ENCODE data around the gene KNSTRN. TPM values are rescaled to one million over a fixed set of nuclear protein-coding genes. Genes with fewer than 3 reads are reported as not detected.

The KNSTRN gene
- total RNA-seq, 1 experiment from 2014 or later, result 72.2 TPM

DNA sequence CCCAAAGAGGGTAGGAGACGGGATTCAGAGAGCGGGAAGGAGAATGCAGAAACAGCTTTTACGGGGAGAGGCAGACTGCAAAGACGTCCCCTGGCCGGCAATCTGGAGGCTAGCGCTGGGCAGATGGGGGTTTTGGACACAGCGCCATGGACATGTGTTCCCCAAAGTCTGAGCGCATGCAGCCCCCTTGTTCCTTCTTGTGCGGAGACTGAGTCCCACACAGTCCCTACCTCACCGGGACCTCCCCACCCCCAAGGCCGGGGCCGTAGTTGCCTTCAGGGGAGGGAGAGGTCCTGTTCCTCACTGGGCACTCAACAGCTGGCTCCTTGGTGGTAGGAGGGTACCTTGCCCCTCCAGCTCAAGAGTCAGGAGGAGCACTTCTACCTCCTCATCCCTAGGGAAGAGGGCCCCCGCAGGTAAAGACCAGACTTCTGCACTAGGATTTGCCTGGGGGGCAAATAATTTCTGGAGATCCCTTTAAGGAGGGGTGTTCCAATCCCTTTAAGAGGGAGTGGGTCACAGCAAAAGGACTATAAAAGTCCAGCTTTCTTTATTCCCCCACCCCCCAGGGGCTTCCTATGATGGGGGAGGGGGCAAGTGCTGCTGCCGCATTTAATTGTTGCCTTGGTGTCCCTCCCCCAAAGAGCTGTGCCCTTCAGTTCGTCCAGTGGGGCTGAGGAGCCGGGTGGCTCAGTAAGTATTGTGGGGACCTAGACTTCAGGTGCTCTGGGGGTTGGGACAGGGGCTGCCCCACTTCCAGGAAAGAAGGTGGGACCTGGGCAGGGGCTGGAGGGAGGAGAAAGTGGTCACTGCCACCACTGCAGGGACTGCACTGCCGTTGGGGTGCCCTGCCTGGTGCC lies 54.6 kb downstream of the KNSTRN start:
- Histone ChIP-seq H3K4me3 (ENCODE audit: insufficient read depth, low read depth, low read length) (peak overlapping the region; percentile 66), H3K27me3 (ENCODE audit: control insufficient read depth, insufficient read depth, low read length) (peaks cover 29% of the 10 kb centered on the region), H3K36me3 (replicated peaks; ENCODE audit: control insufficient read depth, insufficient read depth, low read length) (no peaks in the 10 kb centered on the region)
- peak; percentile 80 for DNase-seq

DNA sequence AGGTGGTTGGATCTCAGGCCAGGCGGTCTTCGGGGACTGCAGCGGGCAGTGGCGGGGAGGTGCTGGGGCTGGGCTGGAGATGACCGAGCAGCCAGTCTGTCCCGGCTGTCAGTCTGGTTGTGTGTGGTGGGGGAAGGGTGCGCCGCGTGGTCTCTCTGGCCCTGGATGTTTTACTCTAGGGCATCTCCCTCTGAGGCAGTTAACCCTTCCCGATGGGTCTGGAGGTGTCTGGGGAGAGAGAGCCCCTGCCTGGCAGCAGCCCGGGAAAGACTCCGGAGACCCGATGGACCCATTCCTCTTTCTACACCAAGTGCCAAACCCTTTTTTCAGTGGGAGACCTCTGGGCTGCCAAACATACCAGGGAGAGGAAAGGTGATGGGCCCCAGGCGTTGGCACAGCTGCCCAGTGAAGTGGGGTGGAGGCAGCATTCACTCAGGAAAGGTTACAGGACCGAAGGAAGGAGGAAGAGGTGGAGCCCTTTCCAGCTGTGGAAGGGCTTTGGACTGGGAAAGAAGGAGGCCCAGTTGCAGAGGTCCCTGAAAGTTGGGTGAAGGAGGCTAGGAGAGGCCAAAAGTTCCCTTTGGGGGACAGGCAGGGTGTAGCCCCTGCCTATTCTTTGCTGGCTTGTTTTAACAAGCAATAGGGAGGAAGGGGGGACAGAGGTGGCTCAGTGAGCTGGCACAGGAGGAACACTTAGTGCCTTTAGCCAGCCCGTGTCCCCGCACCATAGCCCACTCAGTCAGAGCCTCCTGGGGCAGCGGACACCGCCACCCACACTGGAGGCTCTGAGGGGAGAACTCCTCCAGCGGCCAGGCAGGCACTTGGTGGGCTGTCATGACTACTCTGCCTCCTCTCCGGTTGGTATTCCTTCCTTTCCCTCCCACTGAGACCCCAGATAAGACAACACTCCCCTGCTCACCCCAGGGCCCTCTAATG lies 55.5 kb downstream of the KNSTRN start:
- no peaks in the 10 kb centered on the region for H3K36me3 ChIP-seq (replicated peaks; ENCODE audit: control insufficient read depth, insufficient read depth, low read length)
- peaks cover 27% of the 10 kb centered on the region for H3K27me3 ChIP-seq (ENCODE audit: control insufficient read depth, insufficient read depth, low read length)
- DNase-seq, result peak; percentile 72
- peak overlapping the region; percentile 76 for H3K4me3 ChIP-seq (ENCODE audit: insufficient read depth, low read depth, low read length)

DNA sequence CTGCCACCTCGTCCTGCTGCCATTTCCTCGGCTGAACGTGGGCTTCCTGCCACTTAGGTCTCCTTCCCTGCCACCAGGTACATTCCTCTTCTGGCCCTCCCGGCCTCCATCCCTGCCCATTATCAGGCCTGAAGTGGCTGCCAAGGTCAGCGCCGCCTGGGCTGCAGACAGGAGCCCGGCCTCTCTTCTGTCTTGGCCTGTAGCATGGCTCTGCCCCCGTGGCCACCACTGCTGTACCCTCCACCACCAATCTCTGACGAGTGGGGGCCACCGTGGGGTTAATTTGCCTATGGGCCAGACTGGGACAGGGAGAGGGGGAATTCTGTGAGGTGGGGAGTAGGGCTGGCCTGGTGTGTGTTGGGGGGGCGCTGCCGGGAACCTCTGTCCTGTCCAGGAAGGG lies 56.2 kb downstream of the KNSTRN start:
- Histone ChIP-seq H3K4me3 (ENCODE audit: insufficient read depth, low read depth, low read length) (peak overlapping the region; percentile 76), H3K27me3 (ENCODE audit: control insufficient read depth, insufficient read depth, low read length) (peaks cover 22% of the 10 kb centered on the region), H3K36me3 (replicated peaks; ENCODE audit: control insufficient read depth, insufficient read depth, low read length) (no peaks in the 10 kb centered on the region)
- DNase-seq, result no peak

DNA sequence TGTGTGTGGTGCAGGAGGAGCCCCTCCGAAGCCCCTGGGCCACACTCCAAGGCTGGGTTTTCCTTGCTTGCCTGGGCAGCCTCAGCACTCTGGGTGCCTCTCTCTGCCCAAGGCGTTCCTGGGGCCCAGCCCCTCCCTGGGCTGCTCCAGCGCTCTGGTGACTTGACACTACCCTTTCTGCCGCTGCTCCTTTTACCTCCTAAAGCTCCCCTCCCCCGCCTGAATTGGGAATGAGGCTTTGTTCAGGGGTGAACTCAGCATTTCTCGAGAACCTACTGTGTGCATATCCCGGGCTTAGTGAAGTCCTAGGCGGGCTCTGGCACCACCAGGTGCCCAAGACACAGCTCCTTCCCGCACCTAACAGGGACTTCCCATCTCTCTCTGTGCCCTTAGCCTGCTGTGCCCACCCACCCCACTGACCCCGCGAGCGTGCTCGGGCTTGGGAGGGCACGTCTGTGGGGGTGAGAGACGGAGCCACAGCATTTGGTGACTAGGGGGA lies 57.0 kb downstream of the KNSTRN start:
- Histone ChIP-seq H3K4me3 (ENCODE audit: insufficient read depth, low read depth, low read length) (peak overlapping the region; percentile 76), H3K27me3 (ENCODE audit: control insufficient read depth, insufficient read depth, low read length) (peaks cover 18% of the 10 kb centered on the region), H3K36me3 (replicated peaks; ENCODE audit: control insufficient read depth, insufficient read depth, low read length) (no peaks in the 10 kb centered on the region)
- peak; percentile 90 for DNase-seq

DNA sequence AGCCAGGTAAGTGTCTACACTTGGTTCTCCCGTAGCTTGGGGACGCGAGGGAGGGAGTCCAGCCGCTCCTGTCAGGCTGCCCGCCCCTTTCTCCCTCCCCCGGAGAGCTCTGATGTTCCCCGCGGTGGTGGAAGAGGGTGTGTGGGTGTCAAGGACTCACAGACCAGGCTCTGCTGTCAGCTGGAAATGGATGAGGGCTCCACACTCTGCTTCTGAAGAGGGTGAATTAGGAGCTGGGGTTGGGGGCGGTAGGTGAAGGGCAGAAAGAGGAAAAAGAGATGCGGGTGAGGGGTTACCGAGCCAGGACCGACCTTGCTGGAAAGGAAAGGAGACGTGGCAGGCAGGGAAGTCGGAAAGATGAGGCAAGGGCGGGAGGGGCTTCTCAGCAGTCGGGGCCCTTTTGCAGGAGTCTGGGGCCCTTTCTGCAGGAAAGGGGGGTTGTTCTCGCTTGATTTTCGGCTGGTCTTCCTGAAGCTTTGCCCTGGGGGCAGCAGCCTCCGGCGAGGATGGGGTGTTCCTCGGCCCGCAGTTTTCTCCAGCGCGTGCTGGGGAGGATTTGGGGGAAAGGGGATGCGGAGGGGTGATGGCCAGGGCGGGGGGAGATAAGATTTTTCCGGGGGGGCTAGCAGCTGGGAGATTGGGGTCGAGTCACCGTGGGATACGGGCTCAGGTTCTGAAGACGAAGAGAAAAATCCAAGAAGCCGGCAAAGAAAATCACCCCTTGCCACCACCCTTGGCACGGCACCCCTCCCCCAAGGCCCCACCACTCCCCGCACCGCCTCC lies 57.6 kb downstream of the KNSTRN start:
- H3K4me3 ChIP-seq (ENCODE audit: insufficient read depth, low read depth, low read length), result peak overlapping the region; percentile 76
- peaks cover 12% of the 10 kb centered on the region for H3K27me3 ChIP-seq (ENCODE audit: control insufficient read depth, insufficient read depth, low read length)
- H3K36me3 ChIP-seq (replicated peaks; ENCODE audit: control insufficient read depth, insufficient read depth, low read length), result no peaks in the 10 kb centered on the region
- DNase-seq, result peak; percentile 83

DNA sequence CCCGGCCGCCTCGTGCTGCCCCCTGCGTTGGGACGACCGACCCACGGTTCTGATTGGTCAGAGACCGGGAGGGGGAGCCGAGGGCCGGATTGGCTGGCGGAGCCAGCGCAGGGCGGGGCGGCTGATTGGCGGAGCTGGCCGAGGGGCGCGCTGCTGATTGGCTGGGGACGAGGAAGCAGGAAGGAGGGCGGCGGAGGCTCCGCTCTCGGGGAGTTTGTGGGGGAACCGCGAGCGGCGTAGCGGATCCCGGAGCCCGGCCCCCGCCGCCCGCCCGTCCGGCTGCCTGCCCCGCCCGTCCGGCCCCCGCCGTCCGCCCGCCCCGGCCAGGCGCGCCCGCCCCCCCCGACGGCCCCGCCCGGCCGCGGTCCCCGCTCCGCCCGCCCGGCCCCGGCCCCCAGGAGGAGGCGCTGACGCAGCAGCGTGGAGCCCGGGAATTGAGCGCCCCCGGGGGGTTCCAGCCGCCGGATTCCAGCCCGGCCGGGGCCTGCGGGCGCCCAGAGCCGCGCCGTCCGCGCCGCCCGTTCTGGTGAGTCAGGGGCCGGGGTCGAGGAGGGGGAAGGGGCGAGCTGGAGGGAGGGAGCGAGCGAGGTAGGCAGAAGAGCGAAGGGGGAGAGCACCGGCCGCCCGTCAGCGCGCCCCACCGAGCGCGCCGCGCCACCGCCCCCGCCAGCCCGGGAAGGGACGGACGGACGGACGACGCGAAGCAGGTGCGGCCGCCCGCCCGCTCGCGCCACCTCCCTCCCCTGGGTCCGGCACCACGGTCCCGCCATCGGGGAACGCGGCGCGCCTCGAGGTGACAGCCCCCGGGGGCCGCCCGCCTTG lies 58.4 kb downstream of the KNSTRN start, which contains the start of gene BAHD1:
Gene BAHD1 (plus strand): TSS at position 211 of the 822 bp plus-strand sequence. CDS start 17,512 bp downstream, outside the sequence.
- peaks cover 4% of the 10 kb centered on the region for H3K27me3 ChIP-seq (ENCODE audit: control insufficient read depth, insufficient read depth, low read length)
- no peaks in the 10 kb centered on the region for H3K36me3 ChIP-seq (replicated peaks; ENCODE audit: control insufficient read depth, insufficient read depth, low read length)
- peak within 1 kb of the TSS; percentile 84 for H3K4me3 ChIP-seq (ENCODE audit: insufficient read depth, low read depth, low read length)
- DNase-seq, result peak; percentile 100

DNA sequence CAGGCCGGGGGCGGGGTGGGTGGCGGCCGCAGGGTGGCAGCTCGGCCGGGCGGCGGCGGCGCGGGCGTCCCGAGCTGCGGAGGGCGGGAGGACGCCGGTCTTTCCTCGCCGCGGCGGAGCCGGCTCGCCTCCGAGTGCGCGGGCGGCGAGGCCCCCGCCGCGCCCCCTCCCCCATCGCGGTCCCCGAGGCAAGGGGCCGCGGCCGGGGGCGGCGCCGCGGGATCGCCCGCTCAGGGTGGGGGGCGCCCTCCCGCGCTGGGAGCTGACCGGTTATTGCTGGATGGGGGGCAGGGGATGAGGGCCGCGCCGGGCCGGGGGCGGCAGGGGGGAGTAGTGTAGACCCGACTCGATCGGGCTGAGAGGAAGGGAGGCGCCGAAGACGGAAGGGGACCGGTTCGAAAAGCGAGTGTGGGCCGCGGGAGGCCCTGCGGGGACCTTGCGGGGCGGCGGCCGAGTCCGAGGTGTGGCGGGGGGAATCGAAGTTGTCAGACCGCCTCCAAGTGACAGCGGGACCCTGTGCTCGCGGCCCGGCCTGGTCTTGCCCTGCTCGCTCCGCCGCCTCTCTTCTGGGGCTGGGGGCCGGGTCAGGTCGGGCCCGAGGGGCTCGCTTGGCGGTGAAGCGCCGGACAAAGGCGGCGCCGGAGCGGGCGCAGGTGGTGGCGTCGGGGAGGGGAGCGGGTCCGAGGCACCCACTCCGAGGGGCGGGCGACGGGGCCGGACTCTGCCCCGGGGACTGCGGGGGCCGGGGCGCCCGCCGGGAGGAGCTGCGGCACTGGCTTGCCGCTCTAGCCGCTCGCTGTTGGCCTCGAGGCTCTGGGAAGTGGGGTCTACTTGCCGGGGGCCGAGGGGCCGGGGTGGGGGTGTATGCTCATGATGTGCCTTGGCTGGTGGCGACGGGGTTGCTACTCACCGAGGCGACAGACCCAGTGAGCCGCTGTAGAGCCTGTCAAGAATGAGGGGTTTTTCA lies 59.3 kb downstream of the KNSTRN start:
- DNase-seq, result peak; percentile 80
- Histone ChIP-seq H3K4me3 (ENCODE audit: insufficient read depth, low read depth, low read length) (peak overlapping the region; percentile 84), H3K27me3 (ENCODE audit: control insufficient read depth, insufficient read depth, low read length) (no peaks in the 10 kb centered on the region; the same call in none of the 2 replicates), H3K36me3 (replicated peaks; ENCODE audit: control insufficient read depth, insufficient read depth, low read length) (no peaks in the 10 kb centered on the region)

DNA sequence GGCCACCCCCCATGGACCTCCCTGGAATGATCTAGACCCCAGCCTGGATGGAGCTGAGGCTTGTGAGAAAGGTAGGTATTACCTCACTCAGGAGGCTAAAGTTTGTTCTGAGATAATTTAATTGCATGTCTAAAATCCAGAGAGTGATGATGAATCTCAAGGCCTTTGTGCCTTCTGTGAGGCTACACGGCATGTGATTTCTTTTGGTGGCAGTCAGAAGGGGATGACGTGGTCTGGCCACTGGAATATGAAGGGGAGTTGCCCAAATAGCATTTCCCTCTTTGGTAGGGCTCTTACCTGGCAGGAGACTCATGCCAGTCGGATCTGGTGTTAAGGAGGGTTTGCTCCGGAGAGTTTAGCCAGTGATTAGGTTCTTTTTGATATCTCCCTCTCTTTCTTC lies 60.7 kb downstream of the KNSTRN start:
- no peak for DNase-seq
- Histone ChIP-seq H3K27me3 (ENCODE audit: control insufficient read depth, insufficient read depth, low read length) (no peaks in the 10 kb centered on the region; the same call in 1 of the 2 replicates), H3K4me3 (ENCODE audit: insufficient read depth, low read depth, low read length) (no peak overlapping the region), H3K36me3 (replicated peaks; ENCODE audit: control insufficient read depth, insufficient read depth, low read length) (no peaks in the 10 kb centered on the region)

DNA sequence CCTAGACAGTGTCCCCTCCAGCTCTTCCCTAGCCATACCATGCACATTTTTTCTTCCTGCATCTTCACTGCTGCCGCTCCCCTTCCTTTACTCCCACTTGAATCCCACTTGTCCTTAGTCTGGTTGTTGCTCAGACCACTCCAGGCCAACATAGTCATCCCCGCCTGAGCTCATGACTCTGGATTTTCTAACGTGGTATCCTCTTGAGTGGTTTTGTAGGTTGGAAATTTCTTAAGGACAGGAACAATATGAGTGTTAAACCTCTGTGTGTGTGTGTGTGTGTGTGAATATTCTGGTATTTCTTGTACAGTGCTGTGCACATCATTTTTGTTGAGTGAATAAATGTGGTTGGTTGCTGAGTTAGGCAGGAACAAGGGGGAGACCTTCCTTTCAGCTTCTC lies 61.3 kb downstream of the KNSTRN start:
- no peaks in the 10 kb centered on the region; the same call in 1 of the 2 replicates for H3K27me3 ChIP-seq (ENCODE audit: control insufficient read depth, insufficient read depth, low read length)
- H3K36me3 ChIP-seq (replicated peaks; ENCODE audit: control insufficient read depth, insufficient read depth, low read length), result no peaks in the 10 kb centered on the region
- no peak overlapping the region for H3K4me3 ChIP-seq (ENCODE audit: insufficient read depth, low read depth, low read length)
- DNase-seq, result no peak

Other genes with a start within 250 kb of the KNSTRN start
- gene BUB1B, start 221.7 kb upstream of the KNSTRN start, total RNA-seq (2014; rRNA removed; shearing (Covaris generic)), result 87.4 and 126 TPM in 2 replicates
- gene PAK6, start 143.7 kb upstream of the KNSTRN start, total RNA-seq (2014; rRNA removed; shearing (Covaris generic)), result 4.9 and 8.4 TPM in 2 replicates
- 0.22 and 0.45 TPM in 2 replicates for gene ANKRD63, start 99.7 kb upstream of the KNSTRN start, total RNA-seq (2014; rRNA removed; shearing (Covaris generic))
- gene PLCB2, start 74.8 kb upstream of the KNSTRN start, total RNA-seq (2014; rRNA removed; shearing (Covaris generic)), result 11.3 and 13.9 TPM in 2 replicates
- gene INAFM2, start 59.0 kb upstream of the KNSTRN start, total RNA-seq (2014; rRNA removed; shearing (Covaris generic)), result 15.2 and 15.8 TPM in 2 replicates
- gene CCDC9B, start 41.8 kb upstream of the KNSTRN start, total RNA-seq (2014; rRNA removed; shearing (Covaris generic)), result 0.03 and 0.18 TPM in 2 replicates
- not detected in 2 replicates for gene PHGR1, start 31.7 kb upstream of the KNSTRN start, total RNA-seq (2014; rRNA removed; shearing (Covaris generic))
- gene DISP2, start 24.5 kb upstream of the KNSTRN start, total RNA-seq (2014; rRNA removed; shearing (Covaris generic)), result 0.04 and 0.52 TPM in 2 replicates
- 28.6 and 31.4 TPM in 2 replicates for gene IVD, start 23.1 kb downstream of the KNSTRN start, total RNA-seq (2014; rRNA removed; shearing (Covaris generic))
- 45.7 and 47.4 TPM in 2 replicates for gene BAHD1, start 58.2 kb downstream of the KNSTRN start, total RNA-seq (2014; rRNA removed; shearing (Covaris generic))
- gene CHST14, start 88.3 kb downstream of the KNSTRN start, total RNA-seq (2014; rRNA removed; shearing (Covaris generic)), result 11.7 and 15.2 TPM in 2 replicates
- 12.3 and 17.2 TPM in 2 replicates for gene CCDC32, start 182.3 kb downstream of the KNSTRN start, total RNA-seq (2014; rRNA removed; shearing (Covaris generic))
- gene RPUSD2, start 186.6 kb downstream of the KNSTRN start, total RNA-seq (2014; rRNA removed; shearing (Covaris generic)), result 30.5 and 38.1 TPM in 2 replicates
- gene KNL1, start 211.5 kb downstream of the KNSTRN start, total RNA-seq (2014; rRNA removed; shearing (Covaris generic)), result 28.4 and 33.9 TPM in 2 replicates

Data from H7 (cell line).